Thyroid gland (tissue), 4 donors: ENCODE measurements around the gene LNPEP.

Experiments
- CTCF ChIP-seq, 6 experiments: fragments of 200-600 bp in 3 of 6; fragments of 450-650 bp in 3 of 6; sonication (generic) in 3 of 6; IDR thresholded peaks; one replicate each; pipeline ENCODE4 v1.5.1; 2016 to 2019; ENCODE audit warnings: antibody characterized with exemption in 6 of 6, mild to moderate bottlenecking in 2 of 6, inconsistent platforms in 1 of 6, moderate library complexity in 1 of 6
- POLR2A ChIP-seq, 2 donors: fragments of 450-650 bp; IDR thresholded peaks; one replicate each; pipeline ENCODE4 v1.6.1; 2017; ENCODE audit warnings: antibody characterized with exemption in 2 of 2, mild to moderate bottlenecking in 2 of 2, moderate library complexity in 1 of 2

GRCh38 chr5:97073420-97073819 is 137.5 kb downstream of the LNPEP start:
- TF ChIP-seq CTCF (IDR thresholded peaks at IDR 0.05), result no peak
- TF ChIP-seq POLR2A (IDR thresholded peaks at IDR 0.05), result no peak
